GM21529 (cell line): ENCODE results near the gene EIF4E3.

Experiments used
- ATAC-seq: cut with Tn5 transposase; IDR thresholded peaks from one replicate; pipeline ENCODE4 v1.9.1; 2021; ENCODE audit not compliant: unreplicated experiment

EIF4E3 gene

GRCh38 chr3:71725271-71725991 lies at the start of gene EIF4E3:
Gene EIF4E3 (minus strand): TSS chr3:71725402. CDS start chr3:71725367, 35 bp downstream.
- peak; percentile 51 for ATAC-seq

GRCh38 chr3:71771884-71772283 lies 46.7 kb upstream of the EIF4E3 start:
- no peak for ATAC-seq

GRCh38 chr3:71771126-71771525 lies 45.9 kb upstream of the EIF4E3 start:
- no peak for ATAC-seq

GRCh38 chr3:71763426-71763825 lies 38.2 kb upstream of the EIF4E3 start:
- no peak for ATAC-seq

GRCh38 chr3:71760140-71760539 lies 34.9 kb upstream of the EIF4E3 start:
- ATAC-seq: no peak

- no peak for ATAC-seq
Measured at GRCh38 chr3:71759401-71759800, 34.2 kb upstream of the EIF4E3 start.

- ATAC-seq: no peak
Measured at GRCh38 chr3:71758091-71758490, 32.9 kb upstream of the EIF4E3 start.

- ATAC-seq: no peak
Measured at GRCh38 chr3:71754610-71755253, 29.5 kb upstream of the EIF4E3 start.

- ATAC-seq: no peak
Measured at GRCh38 chr3:71753701-71754609, 28.8 kb upstream of the EIF4E3 start, which contains the start of gene GPR27. Gene GPR27 (plus strand): TSS chr3:71753855. CDS start chr3:71754050, 195 bp downstream.

- ATAC-seq: no peak
Measured at GRCh38 chr3:71752831-71753700, 27.9 kb upstream of the EIF4E3 start.

- ATAC-seq: no peak
Measured at GRCh38 chr3:71751602-71752001, 26.4 kb upstream of the EIF4E3 start.

GRCh38 chr3:71744738-71745137 lies 19.5 kb upstream of the EIF4E3 start:
- no peak for ATAC-seq

- no peak for ATAC-seq
Measured at GRCh38 chr3:71742621-71743020, 17.4 kb upstream of the EIF4E3 start.

GRCh38 chr3:71734881-71735280 lies 9.7 kb upstream of the EIF4E3 start:
- ATAC-seq: no peak

GRCh38 chr3:71733319-71733718 lies 8.1 kb upstream of the EIF4E3 start:
- ATAC-seq: no peak

- ATAC-seq: no peak
Measured at GRCh38 chr3:71732637-71733036, 7.4 kb upstream of the EIF4E3 start.

GRCh38 chr3:71728632-71729342 lies 3.6 kb upstream of the EIF4E3 start:
- ATAC-seq: no peak

GRCh38 chr3:71726146-71726545 lies 944 bp upstream of the EIF4E3 start:
- no peak for ATAC-seq

- ATAC-seq: peak; percentile 46
Measured at GRCh38 chr3:71724584-71725270, 475 bp downstream of the EIF4E3 start.

GRCh38 chr3:71724171-71724453 lies 1.1 kb downstream of the EIF4E3 start:
- no peak for ATAC-seq
